Keratinocyte (primary cell): ENCODE measurements around the gene JADE2. TPM values are rescaled to one million over a fixed set of nuclear protein-coding genes. Genes with fewer than 3 reads are reported as not detected.

ENCODE experiments used
- DNase-seq: peaks from one replicate; pipeline ENCODE4 v3.0.0-alpha.2; 2011; ENCODE audit warnings: low read depth, missing footprints, low spot score
- FAIRE-seq: peaks from 2 replicates; lab custom pipeline; 2011; peaks lifted over from hg19 to GRCh38; lab: Jason Lieb, UNC
- H2AFZ ChIP-seq: 2 replicates; pipeline ENCODE4 v1.6.0; 2012; ENCODE audit warnings: low read length, control low read depth, inconsistent platforms; ENCODE audit not compliant: control insufficient read depth
- H3K27ac ChIP-seq: 2 replicates; pipeline ENCODE4 v1.5.1; 2011; ENCODE audit warnings: low read length; ENCODE audit not compliant: control insufficient read depth, insufficient read depth
- H3K27me3 ChIP-seq: 3 replicates; pipeline ENCODE4 v1.6.0; 2011; ENCODE audit warnings: low read length; ENCODE audit not compliant: control insufficient read depth, insufficient read depth; ENCODE audit errors: extremely low read depth
- H3K36me3 ChIP-seq, 2 experiments: 2 replicates in 1 of 2; 3 replicates in 1 of 2; pipeline ENCODE4 v1.5.1; 2011; ENCODE audit warnings: low read length in 2 of 2, mild to moderate bottlenecking in 1 of 2; ENCODE audit not compliant: control insufficient read depth in 2 of 2, insufficient read depth in 2 of 2; ENCODE audit errors: extremely low read depth in 1 of 2
- H3K4me1 ChIP-seq: 3 replicates; pipeline ENCODE4 v1.5.1; 2011; ENCODE audit warnings: low read length; ENCODE audit not compliant: control insufficient read depth, insufficient read depth; ENCODE audit errors: extremely low read depth
- H3K4me2 ChIP-seq: 3 replicates; pipeline ENCODE4 v1.6.0; 2011; ENCODE audit warnings: low read depth, low read length; ENCODE audit not compliant: control insufficient read depth, insufficient read depth; ENCODE audit errors: extremely low read depth
- H3K4me3 ChIP-seq, 3 experiments: fragments of 200-600 bp in 1 of 3; sonication (generic) in 1 of 3; 2 replicates in 2 of 3; 3 replicates in 1 of 3; pipeline ENCODE4 v1.5.1; 2011 to 2016; ENCODE audit warnings: low read length in 3 of 3, mild to moderate bottlenecking in 3 of 3, control low read depth in 2 of 3, inconsistent platforms in 1 of 3, low read depth in 1 of 3, mixed read lengths in 1 of 3, mixed run types in 1 of 3, moderate library complexity in 1 of 3; ENCODE audit not compliant: control insufficient read depth in 2 of 3, insufficient read depth in 2 of 3; ENCODE audit errors: extremely low read depth in 1 of 3
- H3K79me2 ChIP-seq: 2 replicates; pipeline ENCODE4 v1.6.0; 2012; ENCODE audit warnings: low read length; ENCODE audit not compliant: control insufficient read depth, insufficient read depth
- H3K9ac ChIP-seq: 3 replicates; pipeline ENCODE4 v1.6.0; 2011; ENCODE audit warnings: low read length; ENCODE audit not compliant: control insufficient read depth, insufficient read depth; ENCODE audit errors: extremely low read depth
- H3K9me1 ChIP-seq: 3 replicates; pipeline ENCODE4 v1.6.0; 2011; ENCODE audit warnings: low read length; ENCODE audit not compliant: control insufficient read depth, insufficient read depth; ENCODE audit errors: extremely low read depth
- H3K9me3 ChIP-seq: 2 replicates; pipeline ENCODE4 v1.5.1; 2012; ENCODE audit warnings: low read depth, low read length; ENCODE audit not compliant: control insufficient read depth
- H4K20me1 ChIP-seq: 3 replicates; pipeline ENCODE4 v1.6.0; 2011; ENCODE audit warnings: low read length; ENCODE audit not compliant: control insufficient read depth, insufficient read depth; ENCODE audit errors: extremely low read depth
- CTCF ChIP-seq, 3 experiments: IDR thresholded peaks in 1 of 3; conservative IDR thresholded peaks in 1 of 3; optimal IDR thresholded peaks in 1 of 3; 2 replicates in 2 of 3; 3 replicates in 1 of 3; pipeline versions ENCODE3 to v1.5.1; 2011; ENCODE audit warnings: low read length in 3 of 3, mild to moderate bottlenecking in 3 of 3, moderate library complexity in 2 of 3, control low read depth in 1 of 3, inconsistent platforms in 1 of 3; ENCODE audit not compliant: insufficient read depth in 2 of 3; ENCODE audit errors: extremely low read depth in 1 of 3
- EZH2 ChIP-seq: IDR thresholded peaks from one replicate; pipeline ENCODE4 v1.6.1; 2012; ENCODE audit warnings: inconsistent platforms, mild to moderate bottlenecking, low read length, moderate library complexity
- dilution Hi-C: fragments of 300-500 bp; cut with MboI; formaldehyde crosslinking; loops from one replicate; pipeline ENCODE4 v1.7.0; 2020; ENCODE audit warnings: low sequenced_read_pairs; ENCODE audit not compliant: extremely low pct_ligation_motif_present
- polyA plus RNA-seq, 5 experiments: library from polyadenylated mRNA; depleted of rRNA in 3 of 5; stranded (reverse) in 3 of 5; stranded (forward) in 1 of 5; unstranded in 1 of 5; fragments of >200 nt; gene quantifications; 1 replicate in 1 of 5; 2 replicates in 3 of 5; 3 replicates in 1 of 5; pipeline versions ENCODE4 v1.2.1 to v1.2.3, GENCODE V29; 2011 to 2012; ENCODE audit warnings: missing spikeins in 2 of 5, low read depth in 1 of 5, low replicate concordance in 1 of 5

The JADE2 gene
- polyA plus RNA-seq, 1 donor (not counting 4 experiments of a cell fraction or from before 2014, with no cell fraction given): 11.1 TPM

GRCh38 chr5:134534058-134534725 lies 8.7 kb downstream of the JADE2 start:
- Histone ChIP-seq H3K9me3 (no peaks in the 10 kb centered on the region), H3K36me3 (peaks cover 0 to 28% of the 10 kb centered on the region in 2 experiments), H3K9ac (no peak overlapping the region), H3K4me2 (no peak overlapping the region), H4K20me1 (no peaks in the 10 kb centered on the region), H3K4me3 (no peak overlapping the region), H3K27ac (no peak overlapping the region), H3K9me1 (peaks cover 7% of the 10 kb centered on the region), H3K4me1 (peaks cover 12% of the 10 kb centered on the region), H3K79me2 (peaks cover 27% of the 10 kb centered on the region), H2AFZ (no peak overlapping the region), H3K27me3 (no peaks in the 10 kb centered on the region)
- FAIRE-seq (no peak), DNase-seq (no peak)
- no peak for TF ChIP-seq CTCF (optimal IDR thresholded peaks at IDR 0.05 in 1 of 3, IDR thresholded peaks at IDR 0.05 in 1 of 3, conservative IDR thresholded peaks at IDR 0.05 in 1 of 3; ENCODE audit: extremely low read depth in 1 of 3, insufficient read depth in 2 of 3, low read length in 3 of 3)
- TF ChIP-seq EZH2: no peak
- dilution Hi-C loops: no loop called here

GRCh38 chr5:134534726-134535110 lies 9.2 kb downstream of the JADE2 start:
- Histone ChIP-seq H3K4me1 (peaks cover 12% of the 10 kb centered on the region), H3K9me1 (peaks cover 7% of the 10 kb centered on the region), H3K36me3 (peaks cover 0 to 32% of the 10 kb centered on the region in 2 experiments), H3K27me3 (no peaks in the 10 kb centered on the region), H3K79me2 (peaks cover 21% of the 10 kb centered on the region), H3K27ac (no peak overlapping the region), H2AFZ (no peak overlapping the region), H3K9ac (no peak overlapping the region), H3K4me3 (no peak overlapping the region), H3K9me3 (no peaks in the 10 kb centered on the region), H4K20me1 (no peaks in the 10 kb centered on the region), H3K4me2 (no peak overlapping the region)
- dilution Hi-C loops: no loop called here
- DNase-seq: no peak
- no peak for TF ChIP-seq CTCF (optimal IDR thresholded peaks at IDR 0.05 in 1 of 3, IDR thresholded peaks at IDR 0.05 in 1 of 3, conservative IDR thresholded peaks at IDR 0.05 in 1 of 3; ENCODE audit: extremely low read depth in 1 of 3, insufficient read depth in 2 of 3, low read length in 3 of 3)
- no peak for TF ChIP-seq EZH2
- FAIRE-seq: no peak
